GM19099 (cell line): Measurements from ENCODE around the gene RBM20.

Experiments used
- POLR2A ChIP-seq: IDR thresholded peaks from 3 replicates; pipeline ENCODE4 v1.6.1; 2011; ENCODE audit warnings: low read depth; ENCODE audit not compliant: insufficient read length; ENCODE audit errors: extremely low read depth

The RBM20 gene

DNA sequence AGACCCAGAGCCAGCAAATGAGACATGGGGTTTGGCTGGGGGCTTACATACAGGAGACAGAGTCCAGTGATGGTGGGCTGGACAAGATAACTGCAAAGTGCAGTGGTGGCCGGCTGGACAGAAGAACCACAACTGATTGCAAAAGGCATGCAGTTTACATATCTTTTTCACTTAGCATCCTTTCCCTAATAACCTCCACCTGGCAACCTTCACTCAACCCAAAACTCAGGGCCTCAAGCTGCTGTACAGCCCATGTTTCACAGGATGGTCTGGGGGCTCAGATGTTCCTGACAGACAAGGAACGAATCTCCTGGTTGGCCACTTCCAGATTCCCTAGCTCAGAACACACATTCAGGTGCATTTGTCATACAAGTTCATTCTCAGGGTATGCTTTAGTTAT lies 219.8 kb downstream of the RBM20 start:
- no peak for TF ChIP-seq POLR2A

DNA sequence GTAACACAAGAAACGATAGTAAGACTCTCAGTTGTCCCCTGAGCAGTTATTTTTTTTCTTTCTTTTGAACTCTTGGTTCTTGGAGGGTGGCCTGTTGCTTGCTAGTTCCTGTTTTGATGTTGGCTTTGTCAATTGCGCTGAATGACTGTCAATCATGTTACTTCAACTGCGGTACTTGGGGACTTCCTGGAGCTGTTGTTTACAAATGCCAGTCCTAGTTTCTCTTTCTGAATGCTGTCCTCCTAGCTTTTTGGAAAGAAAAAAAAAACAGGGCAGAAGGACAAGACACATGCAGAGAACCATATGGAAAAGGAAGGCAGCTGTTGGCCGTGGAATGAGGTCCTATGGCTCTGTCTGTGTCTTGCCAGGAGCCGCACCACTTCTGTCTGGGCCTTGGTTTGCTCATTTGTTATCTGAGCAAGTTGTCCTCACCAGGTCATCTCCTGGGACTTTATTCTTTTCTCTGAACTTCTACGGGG lies 220.6 kb downstream of the RBM20 start:
- peak; percentile 33 for TF ChIP-seq POLR2A

DNA sequence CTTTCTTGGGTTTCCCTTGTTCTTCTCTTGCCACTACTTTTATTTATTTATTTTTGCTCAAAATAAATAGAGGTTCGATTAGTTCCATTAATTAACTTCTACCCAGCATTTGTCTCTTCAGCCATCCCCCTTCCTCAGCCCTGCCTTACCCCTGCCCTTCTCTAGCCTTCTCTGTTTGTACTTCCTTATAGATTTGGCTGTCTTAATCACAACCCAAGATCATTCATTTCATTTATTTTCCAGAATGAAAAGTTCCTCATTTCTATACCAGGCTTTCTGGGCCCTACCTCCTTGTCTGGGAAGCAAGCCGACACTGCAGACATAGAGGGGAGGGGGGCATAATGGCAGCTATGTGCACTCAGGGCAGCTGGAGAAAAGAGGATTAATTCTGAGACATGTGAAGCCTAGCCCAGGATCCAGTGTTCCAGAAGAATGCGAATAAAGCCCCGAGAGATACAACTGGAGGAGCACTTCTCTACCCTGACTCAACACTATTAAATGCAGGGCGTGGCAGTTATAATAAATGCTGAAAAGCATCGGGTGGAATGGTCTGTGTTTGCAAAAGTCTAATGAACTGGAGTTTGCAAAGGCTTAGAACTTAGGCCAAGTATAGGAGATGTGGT lies 221.2 kb downstream of the RBM20 start:
- TF ChIP-seq POLR2A: peak; percentile 7

DNA sequence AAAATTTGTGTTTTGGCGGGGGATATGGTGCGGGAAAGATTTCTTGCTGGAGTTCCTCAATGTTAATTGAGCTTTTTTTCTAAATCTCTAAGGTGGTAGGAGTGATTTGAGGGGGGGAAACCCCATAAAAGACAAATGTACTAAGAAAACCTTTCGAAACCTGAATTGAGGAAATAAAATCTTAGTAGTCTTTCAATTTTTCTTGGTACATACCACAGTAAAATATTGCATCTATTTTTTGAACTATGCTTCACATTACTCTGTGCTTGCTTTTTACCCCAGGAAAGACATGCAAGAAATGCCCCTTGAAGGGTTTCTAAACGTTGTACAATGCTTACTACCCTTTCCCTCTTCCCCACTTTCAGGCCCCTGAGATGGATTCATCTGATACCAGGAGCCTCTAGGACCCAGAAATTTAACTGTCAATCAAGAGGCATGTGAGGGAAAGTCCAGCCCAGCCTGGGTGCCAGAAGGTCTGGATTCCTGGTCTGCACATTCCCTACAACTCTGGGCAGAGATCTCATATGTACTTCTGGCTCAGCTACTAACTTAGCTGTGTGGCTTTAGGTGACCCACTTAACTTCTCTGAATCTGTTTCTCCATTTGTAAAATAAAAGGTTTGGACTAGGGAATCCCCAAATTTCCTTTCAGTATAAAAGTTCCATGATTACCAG lies 221.8 kb downstream of the RBM20 start:
- TF ChIP-seq POLR2A: no peak

DNA sequence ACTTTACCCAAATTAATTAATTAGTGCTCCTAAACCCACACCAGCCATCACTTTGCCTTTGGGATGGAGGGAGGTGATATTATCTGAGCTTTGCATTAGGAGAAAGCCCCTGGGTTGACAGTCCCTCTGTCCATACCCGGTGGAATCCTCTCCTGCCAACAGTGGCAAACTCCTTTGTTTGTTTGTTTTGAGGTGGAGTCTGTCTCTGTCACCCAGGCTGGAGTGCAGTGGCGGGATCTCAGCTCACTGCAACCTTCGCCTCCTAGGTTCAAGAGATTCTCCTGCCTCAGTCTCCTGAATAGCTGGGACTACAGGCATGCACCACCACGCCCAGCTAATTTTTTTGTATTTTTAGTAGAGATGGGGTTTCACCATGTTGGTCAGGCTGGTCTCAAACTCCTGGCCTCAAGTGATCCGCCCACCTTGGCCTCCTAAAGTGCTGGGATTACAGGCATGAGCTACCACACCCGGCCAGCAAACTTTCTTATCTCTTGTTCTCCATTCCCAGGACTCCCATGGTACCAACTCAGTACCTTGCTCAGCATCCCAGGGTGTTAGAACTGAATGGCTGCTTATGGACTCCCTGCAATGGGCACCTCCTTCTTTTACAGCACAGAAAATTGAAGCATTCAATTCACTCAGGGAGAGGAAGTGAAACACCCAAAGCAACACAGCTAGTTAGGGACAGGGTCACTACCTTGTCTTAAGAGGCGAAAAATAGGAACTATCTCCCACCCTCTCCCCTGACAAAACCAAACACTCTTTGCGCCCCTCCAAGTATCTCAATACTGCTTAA lies 223.1 kb downstream of the RBM20 start:
- peak; percentile 43 for TF ChIP-seq POLR2A

DNA sequence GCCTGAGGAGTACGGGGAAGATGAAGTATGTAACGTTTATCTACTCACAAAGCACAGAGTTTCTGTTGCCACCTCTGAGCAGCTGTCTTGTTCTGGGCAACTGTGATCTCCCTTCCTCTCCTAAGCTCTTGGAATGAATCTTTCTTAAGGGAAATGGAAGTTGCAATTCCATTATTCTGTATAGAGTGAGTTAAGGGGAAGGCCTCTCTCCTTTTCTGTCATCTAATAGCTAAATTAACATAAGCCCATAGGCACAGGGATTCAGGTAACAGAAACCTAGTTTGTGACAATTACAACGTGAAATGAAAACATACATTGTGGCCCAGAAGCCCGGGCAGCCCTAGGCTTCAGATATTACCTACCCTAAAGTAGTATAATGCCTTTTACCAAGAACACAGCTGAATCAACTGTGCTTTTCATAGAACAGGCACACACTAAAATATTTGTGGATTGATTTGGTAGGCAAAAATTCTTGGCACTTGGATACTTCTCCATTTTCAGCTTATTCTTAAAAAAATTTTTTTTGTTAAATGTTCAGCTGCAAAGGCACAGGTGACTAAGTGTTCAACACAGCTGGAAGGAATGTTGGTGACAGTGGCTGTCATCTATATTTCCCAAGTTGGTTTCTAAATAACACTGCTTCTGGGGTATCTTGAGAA lies 223.8 kb downstream of the RBM20 start:
- TF ChIP-seq POLR2A: peak; percentile 2

DNA sequence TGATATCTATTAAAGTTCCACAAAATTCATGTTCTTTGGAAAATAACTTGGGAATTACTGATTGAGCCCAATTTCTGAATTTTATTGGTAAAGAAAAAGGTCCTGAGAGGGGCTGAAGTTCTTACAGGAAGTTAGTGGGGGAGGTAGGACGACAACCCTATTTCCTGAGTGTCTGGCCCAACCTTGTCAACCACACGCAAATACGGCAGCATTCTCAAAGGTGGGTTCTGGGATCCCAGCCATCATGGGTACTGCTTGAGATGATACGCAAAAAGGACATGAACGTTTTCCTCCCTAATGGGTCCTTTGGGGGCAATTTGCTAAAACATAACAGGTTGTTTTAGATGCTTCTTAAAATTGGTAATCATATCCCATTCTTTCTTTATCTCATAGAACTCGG lies 224.8 kb downstream of the RBM20 start:
- peak; percentile 26 for TF ChIP-seq POLR2A

DNA sequence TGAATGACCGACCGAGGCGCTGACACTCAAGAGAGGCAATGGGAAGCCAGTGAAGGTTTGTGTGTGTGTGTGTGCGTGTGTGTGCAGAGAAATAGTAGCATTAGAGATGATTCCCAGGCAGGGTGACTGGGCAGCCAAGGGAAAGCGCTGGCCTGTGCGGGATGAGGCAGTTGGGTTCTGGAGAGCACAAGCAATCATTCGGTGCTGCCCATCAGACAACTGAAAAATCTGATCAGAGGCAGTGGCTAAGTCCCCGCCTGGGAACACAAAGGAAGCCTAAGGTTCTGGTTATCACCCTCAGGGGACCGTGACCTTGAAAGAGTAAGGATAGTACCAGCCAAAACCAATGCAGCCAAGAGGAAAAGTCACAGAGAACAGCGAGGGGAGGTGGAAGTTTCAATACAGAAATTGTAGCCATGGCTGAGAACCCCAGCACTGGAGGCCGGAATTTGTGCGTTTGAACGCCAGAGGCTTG lies 226.7 kb downstream of the RBM20 start:
- no peak for TF ChIP-seq POLR2A

DNA sequence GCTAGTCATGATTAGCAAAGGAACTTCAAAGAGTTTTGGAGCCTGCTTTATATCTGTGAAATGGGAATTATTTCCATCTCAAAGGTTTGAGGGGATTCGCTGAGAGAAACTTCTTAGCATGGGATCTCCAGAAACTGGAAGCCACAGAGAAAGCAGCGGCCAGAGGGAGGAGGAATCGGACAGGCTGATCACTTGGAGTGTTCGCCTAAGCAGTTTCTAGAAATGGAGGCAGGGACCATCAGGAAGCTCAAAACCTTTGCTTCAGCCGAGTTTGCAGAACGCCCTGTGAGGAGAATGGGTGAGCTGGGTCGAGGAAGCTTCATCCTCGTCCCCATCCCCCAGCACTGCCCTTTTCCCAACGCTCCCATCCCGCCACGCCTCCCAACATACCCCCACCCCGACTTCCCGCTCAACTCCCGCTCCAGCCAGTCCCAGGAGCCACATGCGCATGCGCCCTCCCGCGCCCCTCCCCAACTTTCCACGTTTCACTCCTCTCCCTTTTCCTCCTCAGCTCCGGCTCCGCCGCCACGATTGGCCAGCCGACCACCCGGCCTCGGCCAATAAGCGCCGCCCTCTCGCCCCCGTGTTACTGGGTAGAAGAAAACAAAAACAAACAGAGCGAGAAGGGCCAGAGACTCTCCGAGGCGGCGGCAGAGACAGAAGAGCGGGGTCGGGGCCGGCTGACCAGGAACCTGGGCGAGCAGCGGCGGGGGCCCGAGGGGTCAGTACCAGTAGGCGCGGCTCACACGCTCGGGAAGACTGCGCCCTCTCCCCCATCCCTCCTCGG lies 227.4 kb downstream of the RBM20 start, which contains the start of gene PDCD4:
Gene PDCD4 (plus strand): TSS at position 631 of the 787 bp plus-strand sequence. CDS start 4,100 bp downstream, outside the sequence.
- TF ChIP-seq POLR2A: peak; percentile 87

DNA sequence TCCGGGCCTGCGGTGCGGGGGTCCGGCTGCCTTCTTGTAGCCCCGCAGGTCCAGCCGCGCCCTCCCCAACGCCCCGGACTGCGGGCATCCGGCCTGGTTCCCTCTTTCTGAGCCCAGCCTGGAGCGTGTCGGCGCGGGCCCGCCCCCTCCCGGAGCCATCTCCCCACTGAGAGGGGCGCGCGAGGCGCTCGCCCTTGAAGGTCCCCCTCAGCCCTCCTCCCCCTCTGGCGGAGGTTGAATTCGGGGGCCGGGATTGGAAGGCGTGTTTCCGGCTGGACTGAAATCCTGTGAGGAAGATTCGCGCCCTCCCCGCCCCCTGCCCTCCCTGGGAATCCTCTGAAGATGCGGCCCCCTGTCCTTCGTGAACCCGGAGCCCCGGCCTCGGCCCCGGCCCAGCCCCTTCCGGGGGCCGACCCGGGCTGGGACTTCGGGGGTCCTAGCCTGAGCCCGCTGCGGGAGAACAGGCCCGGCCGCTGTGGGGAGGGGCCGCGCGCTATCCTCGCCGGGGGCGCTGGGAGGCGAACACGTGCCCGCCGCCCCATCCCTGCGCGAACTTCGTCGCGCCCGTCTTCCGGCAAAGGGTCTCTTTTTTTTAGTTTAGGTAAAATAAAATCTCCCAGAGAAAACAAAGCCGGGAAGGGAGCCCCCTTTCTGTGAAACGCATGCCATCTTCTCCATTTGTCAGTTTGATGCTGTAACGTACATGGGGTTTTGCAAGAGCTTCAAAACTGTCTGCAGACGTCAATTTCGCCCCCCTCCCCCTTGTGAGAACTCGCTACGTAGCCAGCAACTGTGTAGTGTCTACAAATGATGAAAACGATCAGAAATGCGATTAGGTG lies 228.2 kb downstream of the RBM20 start:
- no peak for TF ChIP-seq POLR2A

DNA sequence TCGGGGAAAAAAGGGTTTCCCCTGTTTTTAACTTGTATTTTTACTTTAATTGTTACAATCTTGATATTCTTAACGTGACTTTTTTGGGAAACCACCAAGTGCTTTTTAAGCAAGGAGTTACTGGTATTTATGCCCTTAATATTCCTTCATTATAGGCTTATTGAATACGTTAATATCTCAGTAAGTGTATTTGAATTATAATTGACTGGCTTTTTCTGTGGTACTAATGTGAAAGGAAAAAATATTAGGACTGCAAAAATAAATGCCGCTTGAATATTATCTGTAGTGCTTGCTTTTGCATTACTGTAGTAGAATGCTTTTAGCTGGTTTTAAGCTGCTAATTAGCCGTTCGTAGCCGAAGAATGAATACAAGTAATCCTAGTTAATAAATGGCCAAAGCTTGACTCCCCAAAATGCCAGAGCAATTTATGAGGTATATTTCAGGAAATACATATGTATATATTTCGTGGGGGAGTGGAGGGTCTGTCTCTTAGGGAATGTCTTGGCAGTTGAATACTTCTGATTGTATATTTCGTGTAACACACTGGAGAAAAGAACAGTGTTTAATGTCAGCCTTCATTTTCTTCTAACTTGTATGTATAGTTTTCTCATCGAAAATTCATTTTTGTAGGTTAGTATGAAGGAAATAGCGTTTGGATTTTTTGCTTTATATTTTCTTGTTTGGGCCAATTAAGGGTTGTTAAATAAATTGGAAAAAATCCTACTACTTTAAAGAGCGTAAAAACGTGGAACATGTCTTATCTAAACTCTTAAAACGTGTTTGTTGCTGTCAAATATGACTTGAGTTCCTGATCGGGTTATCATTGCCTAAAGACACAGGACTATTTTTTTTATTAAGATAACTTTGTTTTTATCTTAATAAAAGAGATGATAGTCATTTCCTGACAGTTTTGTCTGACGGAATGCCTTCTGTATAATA lies 229.1 kb downstream of the RBM20 start:
- no peak for TF ChIP-seq POLR2A

DNA sequence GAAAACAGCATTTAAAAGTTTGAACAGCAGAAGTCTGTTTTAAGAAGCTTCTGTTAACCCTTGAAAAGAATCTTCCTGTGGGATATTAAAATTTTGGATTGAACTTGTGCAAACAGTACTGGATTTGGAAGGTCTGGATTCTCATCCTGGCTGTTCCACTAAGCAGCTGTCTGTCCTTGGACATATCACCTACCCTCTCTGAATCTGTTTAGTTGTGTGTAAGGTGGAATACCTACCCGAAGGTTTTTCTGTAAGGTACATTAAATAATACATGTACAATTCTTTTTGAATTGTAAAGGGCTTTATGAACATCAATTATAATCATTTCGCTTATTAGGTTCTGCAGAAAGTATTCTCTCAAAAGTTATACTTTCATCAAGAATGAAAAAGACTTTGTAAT lies 229.8 kb downstream of the RBM20 start:
- no peak for TF ChIP-seq POLR2A
